ENCODE measurements around the gene FLYWCH2. TPM values are rescaled to one million over a fixed set of nuclear protein-coding genes. Genes with fewer than 3 reads are reported as not detected.

The FLYWCH2 gene
- total RNA-seq, 1 experiment from 2014 or later: 33.7 TPM

DNA sequence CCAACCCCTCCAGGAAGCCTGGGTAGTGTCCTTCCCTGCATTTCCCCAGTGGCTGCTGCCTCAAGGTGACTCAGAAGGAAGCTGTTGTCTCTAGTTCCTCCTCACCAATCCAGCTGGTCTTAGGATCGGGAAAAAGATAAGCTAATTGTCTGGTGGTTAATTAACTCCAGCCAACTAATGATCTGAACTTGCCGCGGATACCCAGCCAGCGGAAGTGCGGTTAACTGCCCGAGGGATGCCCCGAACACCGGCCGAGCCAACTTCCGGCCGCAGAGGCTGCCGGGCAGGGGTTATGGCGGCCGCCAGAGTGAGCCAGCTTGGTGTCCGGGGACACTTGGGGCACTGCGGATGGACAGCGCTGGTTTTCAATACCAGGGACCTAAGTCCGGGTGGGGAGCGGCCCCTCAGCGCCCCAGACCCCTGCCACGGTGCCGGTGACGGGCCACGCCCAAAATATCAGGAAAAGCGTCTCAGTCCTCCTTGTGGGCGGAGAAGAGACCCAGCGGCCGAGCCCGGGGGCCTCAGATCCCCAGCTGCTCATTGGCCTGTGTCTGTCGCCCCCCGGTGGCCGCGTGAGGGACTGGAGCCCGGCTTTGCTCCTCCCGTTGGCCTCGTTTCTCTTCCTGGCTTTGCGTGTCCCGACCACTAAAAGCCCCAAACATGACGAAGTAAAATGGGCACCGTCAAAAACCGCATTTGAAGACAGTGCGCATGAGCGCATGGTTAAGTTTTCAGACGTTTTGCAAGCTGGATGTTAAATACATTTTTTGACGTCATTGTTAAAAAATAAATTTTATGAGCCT is 14.8 kb upstream of the FLYWCH2 start (continued):
- no peak for TF ChIP-seq JUND (IDR thresholded peaks at IDR 0.05)
- 0 out of 2 replicates have a peak, but pooled peaks have one; percentile 12 for TF ChIP-seq CBX3 (IDR thresholded peaks at IDR 0.05; ENCODE audit: low read depth)
- TF ChIP-seq, protein P1, sequence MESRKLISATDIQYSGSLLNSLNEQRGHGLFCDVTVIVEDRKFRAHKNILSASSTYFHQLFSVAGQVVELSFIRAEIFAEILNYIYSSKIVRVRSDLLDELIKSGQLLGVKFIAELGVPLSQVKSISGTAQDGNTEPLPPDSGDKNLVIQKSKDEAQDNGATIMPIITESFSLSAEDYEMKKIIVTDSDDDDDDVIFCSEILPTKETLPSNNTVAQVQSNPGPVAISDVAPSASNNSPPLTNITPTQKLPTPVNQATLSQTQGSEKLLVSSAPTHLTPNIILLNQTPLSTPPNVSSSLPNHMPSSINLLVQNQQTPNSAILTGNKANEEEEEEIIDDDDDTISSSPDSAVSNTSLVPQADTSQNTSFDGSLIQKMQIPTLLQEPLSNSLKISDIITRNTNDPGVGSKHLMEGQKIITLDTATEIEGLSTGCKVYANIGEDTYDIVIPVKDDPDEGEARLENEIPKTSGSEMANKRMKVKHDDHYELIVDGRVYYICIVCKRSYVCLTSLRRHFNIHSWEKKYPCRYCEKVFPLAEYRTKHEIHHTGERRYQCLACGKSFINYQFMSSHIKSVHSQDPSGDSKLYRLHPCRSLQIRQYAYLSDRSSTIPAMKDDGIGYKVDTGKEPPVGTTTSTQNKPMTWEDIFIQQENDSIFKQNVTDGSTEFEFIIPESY (IDR thresholded peaks at IDR 0.05; ENCODE audit: extremely low read depth, insufficient replicate concordance, low read length): peak; percentile 7
- TF ChIP-seq YY1 (IDR thresholded peaks at IDR 0.05; ENCODE audit: extremely low read depth, insufficient replicate concordance, low read depth, low read length): peak; percentile 96
- peak; percentile 90 for TF ChIP-seq POLR2A (IDR thresholded peaks at IDR 0.05; ENCODE audit: borderline replicate concordance, extremely low read depth, insufficient read depth, insufficient read length)
- peak; percentile 93 for TF ChIP-seq POLR2AphosphoS5 (IDR thresholded peaks at IDR 0.05; ENCODE audit: low read depth, low read length)
- peak; percentile 32; the same call in 1 of the 2 replicates for TF ChIP-seq ELF1 (IDR thresholded peaks at IDR 0.05; ENCODE audit: borderline replicate concordance, low read depth)
- TF ChIP-seq RAD21 (IDR thresholded peaks at IDR 0.05; ENCODE audit: low read depth): peak; percentile 100
- TF ChIP-seq CEBPB (IDR thresholded peaks at IDR 0.05; ENCODE audit: low read depth): no peak
- TF ChIP-seq EGR1 (IDR thresholded peaks at IDR 0.05; ENCODE audit: low read depth): peak; percentile 67
- TF ChIP-seq SRF (IDR thresholded peaks at IDR 0.05; ENCODE audit: low read depth): no peak; the same call in 1 of the 2 replicates
- no peak for TF ChIP-seq EZH2 (IDR thresholded peaks at IDR 0.05)
- TF ChIP-seq TCF7L2 (IDR thresholded peaks at IDR 0.05; ENCODE audit: borderline replicate concordance, extremely low read depth, insufficient read depth, insufficient read length): peak; percentile 70
- no peak for TF ChIP-seq FOSL1 (IDR thresholded peaks at IDR 0.05; ENCODE audit: low read depth)
